Activated naive CD8-positive, alpha-beta T cell treated with anti-CD3 and anti-CD28 coated beads, Interleukin-2, amount 50 U/mL, for 16 hours (primary cell): ENCODE data around the gene LYPLA2.

ENCODE experiments used
- DNase-seq: peaks from one replicate; pipeline ENCODE4 v3.0.0-alpha.2; 2020; ENCODE audit warnings: low read depth, low spot score

The LYPLA2 gene

GRCh38 chr1:23790696-23791515, at the start of gene LYPLA2:
LYPLA2 (plus strand) TSS chr1:23791145; CDS start chr1:23792683, 1,538 bp downstream.
- DNase-seq, result peak; percentile 68

GRCh38 chr1:23741609-23742008, 49.3 kb upstream of the LYPLA2 start:
- DNase-seq, result no peak

DNA sequence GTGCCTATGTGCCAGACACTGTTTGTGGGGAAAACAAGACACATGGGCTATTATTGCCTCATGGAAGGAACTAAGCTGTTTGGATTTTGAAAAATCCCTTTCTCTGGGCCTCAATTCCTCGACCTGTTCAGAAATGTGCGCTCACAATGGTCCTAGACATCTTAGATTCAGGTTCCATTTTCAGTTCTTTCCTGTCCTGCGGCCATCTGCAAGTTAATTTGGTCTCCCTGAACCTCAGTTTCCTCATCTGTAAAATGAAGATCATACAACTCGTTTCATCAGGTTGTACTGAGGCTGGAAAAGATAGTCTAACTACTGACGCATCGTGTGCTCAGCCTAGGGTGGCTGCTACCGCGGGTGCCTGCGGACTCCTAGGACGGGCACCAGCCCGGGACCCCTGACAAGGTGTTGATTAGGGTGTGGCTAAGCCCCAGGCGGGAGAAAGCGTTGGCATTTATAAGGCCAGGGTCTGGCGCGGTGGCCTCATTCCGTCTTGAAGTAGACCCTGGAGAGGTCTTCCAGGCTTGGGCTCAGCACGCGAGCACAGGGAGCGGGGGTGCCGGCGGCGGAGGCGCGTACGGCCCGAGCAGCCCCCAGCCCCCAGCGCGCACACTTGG, 48.2 kb upstream of the LYPLA2 start:
- DNase-seq, result no peak

DNA sequence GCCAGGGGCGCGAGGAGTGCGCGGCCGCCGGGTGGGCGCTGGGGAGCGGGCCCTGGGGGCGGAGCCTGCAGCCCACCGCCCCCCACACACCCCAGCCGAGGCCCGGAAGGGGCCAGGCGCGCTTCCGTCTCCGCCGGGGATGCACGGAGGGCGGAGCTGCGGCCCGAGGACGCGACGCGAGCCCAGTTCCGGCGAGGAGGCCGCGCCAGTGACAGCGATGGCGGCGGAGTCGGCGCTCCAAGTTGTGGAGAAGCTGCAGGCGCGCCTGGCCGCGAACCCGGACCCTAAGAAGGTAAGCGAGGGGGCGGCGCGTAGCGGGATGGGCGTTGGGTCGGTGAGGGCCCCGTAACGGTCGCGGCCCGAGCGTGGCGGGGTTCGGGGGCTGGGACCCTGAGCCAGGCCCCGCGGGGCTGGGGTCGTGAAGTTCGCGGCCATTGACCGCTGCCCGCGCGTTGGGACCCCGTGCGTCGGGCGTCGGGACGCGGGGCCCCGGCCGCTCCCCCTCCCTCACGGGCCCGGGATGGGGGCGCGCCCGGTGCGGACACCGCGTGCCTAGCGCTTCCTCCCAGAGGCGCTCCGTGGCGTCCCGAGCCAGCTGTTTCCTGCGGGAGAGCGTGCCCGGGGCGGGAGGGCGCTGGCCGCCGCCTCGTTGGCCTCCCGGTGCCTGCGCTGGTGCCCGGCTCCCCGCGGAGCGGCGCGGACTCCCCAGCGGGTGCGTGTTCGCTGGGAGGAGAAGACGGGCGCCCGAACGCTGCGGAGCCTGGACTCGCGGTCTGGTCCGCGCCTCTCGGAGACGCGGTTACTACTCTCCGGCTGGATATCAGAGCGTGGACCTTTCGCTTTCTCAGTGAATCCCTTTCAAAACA, 47.4 kb upstream of the LYPLA2 start, which contains the start of gene ELOA:
Gene ELOA, plus strand, starts transcription at position 185 of the 866 bp plus-strand sequence. Its CDS starts 33 bp downstream, at position 218.
- DNase-seq, result peak; percentile 37

- no peak for DNase-seq
These were observed 45.4 kb upstream of the LYPLA2 start for GRCh38 chr1:23745515-23745914.

GRCh38 chr1:23748016-23748415, 42.9 kb upstream of the LYPLA2 start:
- no peak for DNase-seq

DNA sequence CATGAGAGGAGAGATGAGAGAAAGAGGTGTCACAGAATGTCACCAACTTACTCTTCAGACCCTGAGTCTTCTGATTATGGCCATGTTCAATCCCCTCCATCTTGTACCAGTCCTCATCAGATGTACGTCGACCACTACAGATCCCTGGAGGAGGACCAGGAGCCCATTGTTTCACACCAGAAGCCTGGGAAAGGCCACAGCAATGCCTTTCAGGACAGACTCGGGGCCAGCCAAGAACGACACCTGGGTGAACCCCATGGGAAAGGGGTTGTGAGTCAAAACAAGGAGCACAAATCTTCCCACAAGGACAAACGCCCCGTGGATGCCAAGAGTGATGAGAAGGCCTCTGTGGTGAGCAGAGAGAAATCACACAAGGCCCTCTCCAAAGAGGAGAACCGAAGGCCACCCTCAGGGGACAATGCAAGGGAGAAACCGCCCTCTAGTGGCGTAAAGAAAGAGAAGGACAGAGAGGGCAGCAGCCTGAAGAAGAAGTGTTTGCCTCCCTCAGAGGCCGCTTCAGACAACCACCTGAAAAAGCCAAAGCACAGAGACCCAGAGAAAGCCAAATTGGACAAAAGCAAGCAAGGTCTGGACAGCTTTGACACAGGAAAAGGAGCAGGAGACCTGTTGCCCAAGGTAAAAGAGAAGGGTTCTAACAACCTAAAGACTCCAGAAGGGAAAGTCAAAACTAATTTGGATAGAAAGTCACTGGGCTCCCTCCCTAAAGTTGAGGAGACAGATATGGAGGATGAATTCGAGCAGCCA, 39.7 kb upstream of the LYPLA2 start:
- DNase-seq, result no peak

GRCh38 chr1:23751815-23752200, 39.1 kb upstream of the LYPLA2 start:
- DNase-seq, result no peak

- DNase-seq, result no peak
These were observed 38.0 kb upstream of the LYPLA2 start for GRCh38 chr1:23752909-23753308.

- no peak for DNase-seq
These were observed 34.3 kb upstream of the LYPLA2 start for GRCh38 chr1:23756676-23757075.

GRCh38 chr1:23757812-23758211, 33.1 kb upstream of the LYPLA2 start:
- no peak for DNase-seq

GRCh38 chr1:23759277-23759676, 31.7 kb upstream of the LYPLA2 start:
- DNase-seq, result no peak

GRCh38 chr1:23763041-23763577, 27.8 kb upstream of the LYPLA2 start:
- DNase-seq, result no peak

DNA sequence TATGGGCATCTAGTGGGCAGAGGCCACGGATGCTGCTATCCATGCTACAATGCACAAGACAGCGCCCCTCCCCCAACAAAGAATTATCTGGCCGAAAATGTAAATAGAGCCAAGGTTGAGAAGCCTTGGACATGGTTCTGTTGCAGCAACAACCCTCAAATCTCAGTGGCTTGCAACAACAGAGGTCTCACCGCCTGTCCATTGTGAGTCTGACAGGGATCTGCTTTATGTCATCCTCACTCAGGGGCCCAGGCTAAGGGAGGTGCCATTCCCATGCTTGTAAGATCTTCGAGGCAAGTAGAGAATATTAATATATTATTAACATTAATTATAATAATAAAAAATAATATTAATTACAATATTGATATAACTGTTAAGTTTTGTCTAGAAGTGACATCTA, 22.2 kb upstream of the LYPLA2 start:
- DNase-seq, result no peak

DNA sequence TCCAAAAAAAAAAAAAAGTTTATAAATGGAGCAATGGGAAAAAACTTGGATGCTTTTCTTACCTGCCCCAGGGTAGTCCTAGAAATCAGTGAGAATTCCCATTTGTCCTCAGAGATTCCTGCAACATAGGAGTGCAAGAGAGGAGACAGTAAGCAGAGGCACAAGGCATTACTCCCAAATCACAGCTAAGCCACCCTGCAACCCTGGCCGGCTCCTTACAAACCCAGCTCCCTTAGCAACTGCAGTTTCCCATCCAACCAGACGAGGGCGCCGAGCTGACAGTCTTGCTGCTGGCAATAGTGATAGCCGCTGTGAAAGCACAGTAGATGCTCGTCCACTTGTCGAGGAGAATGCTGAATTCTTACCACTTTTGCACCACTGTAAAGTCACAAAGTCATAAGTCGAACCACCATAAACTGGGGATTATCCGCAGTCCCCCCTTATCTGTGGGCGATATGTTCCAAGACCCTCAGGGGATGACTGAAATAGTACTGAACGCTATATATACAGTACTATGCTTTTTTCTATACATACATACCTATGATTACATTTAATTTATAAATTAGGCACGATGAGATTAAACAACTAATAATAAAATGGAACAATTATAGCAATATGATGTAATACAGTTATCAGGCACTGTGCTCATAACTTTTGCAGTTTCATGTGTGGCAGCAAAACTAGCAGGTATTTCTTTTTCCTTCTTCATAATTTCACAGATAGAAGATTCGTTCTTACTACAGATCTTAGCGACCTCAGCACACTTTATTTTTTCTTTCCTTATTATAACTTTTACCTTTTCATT, 18.7 kb upstream of the LYPLA2 start:
- peak; percentile 82 for DNase-seq

- no peak for DNase-seq
These were observed 18.1 kb upstream of the LYPLA2 start for GRCh38 chr1:23772854-23773242.

DNA sequence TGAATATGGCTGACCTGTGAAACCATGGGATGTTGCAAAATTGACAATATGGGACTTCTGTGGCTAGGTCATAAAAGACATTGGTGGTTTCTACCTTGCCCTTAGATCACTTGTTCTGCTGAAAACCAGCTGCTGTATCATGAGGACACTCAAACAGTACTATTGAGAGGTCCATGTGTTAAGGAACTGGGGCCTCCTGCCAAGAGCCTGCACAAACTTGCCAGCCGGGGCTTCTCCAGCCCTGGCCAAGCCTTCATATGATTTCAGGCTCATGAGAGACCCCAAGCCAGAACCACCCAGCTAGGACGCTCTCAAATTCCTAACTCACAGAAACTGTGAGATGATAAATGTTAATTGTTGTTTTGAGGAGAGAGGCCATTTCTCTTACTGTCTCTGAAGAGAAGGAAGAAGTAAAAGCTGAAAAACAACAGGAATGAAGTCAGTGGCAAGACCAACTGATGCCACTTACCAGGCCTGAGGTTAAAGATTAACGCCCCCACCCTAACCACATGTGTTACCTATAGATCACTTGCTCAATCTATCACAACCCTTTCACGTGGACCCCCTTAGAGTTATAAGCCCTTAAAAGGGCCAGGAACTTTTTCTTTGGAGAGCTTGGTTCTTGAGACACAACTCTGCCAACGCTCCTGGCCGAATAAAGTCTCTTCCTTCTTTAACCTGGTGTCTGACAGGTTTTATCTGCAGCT, 16.6 kb upstream of the LYPLA2 start:
- no peak for DNase-seq

- DNase-seq, result no peak
These were observed 14.7 kb upstream of the LYPLA2 start for GRCh38 chr1:23776217-23776616.

DNA sequence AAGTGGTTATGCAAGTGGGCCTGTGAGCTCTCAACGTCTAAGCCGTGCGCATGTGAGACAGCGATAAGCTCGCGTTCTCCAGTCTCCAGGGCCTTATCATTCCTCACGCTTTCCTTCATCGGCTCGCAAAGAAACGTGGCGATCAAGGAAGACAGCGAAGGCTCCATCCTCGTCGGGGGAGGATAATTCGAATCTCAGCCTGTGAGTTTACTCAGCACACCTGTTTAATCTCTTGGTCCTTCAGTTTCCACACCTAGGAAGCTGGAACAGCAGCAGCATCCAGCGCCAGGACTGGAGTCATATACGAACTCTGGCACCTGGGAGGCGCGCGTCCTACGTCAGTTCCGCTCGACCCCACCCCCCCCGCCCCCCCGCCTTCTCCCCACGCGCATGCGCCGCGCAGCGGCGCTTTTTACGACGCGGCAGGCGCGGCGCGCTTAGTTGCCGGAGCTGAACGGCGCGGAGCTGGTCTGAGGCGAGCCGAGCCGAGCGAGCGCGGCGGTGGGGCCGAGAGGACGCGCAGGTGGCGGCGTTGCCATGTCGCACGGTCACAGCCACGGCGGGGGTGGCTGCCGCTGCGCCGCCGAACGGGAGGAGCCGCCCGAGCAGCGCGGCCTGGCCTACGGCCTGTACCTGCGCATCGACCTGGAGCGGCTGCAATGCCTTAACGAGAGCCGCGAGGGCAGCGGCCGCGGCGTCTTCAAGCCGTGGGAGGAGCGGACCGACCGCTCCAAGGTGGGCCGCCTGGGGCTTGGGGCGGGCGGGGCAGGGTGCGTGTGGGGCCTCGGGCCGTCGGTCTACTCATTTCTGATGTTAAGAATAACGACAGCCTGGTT, 12.7 kb upstream of the LYPLA2 start, which contains the start of gene PITHD1:
Gene PITHD1, plus strand, starts transcription at position 440 of the 836 bp plus-strand sequence. Its CDS starts 98 bp downstream, at position 538.
- DNase-seq, result peak; percentile 38
